HepG2 (cell line): ENCODE measurements around the gene PPP1R1A. TPM values are rescaled to one million over a fixed set of nuclear protein-coding genes. Genes with fewer than 3 reads are reported as not detected.

ENCODE experiments used
- ARID5B ChIP-seq: IDR thresholded peaks from 2 replicates; pipeline ENCODE4 v1.4.0; 2020; ENCODE audit warnings: mild to moderate bottlenecking, missing genetic modification reagents
- CEBPB ChIP-seq: IDR thresholded peaks from 2 replicates; pipeline ENCODE4 v1.6.1; 2011; ENCODE audit warnings: low read depth, low read length, improper control_type of control experiment, borderline replicate concordance
- FOSL2 ChIP-seq: sonication (generic); formaldehyde crosslinking; IDR thresholded peaks from 2 replicates; pipeline ENCODE4 v1.4.0; 2020; ENCODE audit warnings: missing genetic modification reagents
- GABPB1 ChIP-seq: IDR thresholded peaks from 2 replicates; pipeline ENCODE4 v1.6.1; 2016; ENCODE audit warnings: mild to moderate bottlenecking, missing genetic modification reagents, moderate library complexity, missing compliant biosample characterization
- HHEX ChIP-seq: IDR thresholded peaks from 2 replicates; pipeline ENCODE4 v1.6.1; 2016; ENCODE audit warnings: control low read depth
- SIN3A ChIP-seq: IDR thresholded peaks from 2 replicates; pipeline ENCODE4 v1.6.1; 2011; ENCODE audit warnings: low read depth, mild to moderate bottlenecking, control low read depth, low read length, borderline replicate concordance
- SMARCE1 ChIP-seq: fragments of 450-650 bp; IDR thresholded peaks from 2 replicates; pipeline ENCODE4 v1.6.1; 2017; ENCODE audit warnings: borderline replicate concordance
- ZNF460 ChIP-seq: sonication (generic); formaldehyde crosslinking; IDR thresholded peaks from 2 replicates; pipeline ENCODE4 v1.5.1; 2020; ENCODE audit warnings: missing genetic modification reagents, mild to moderate bottlenecking, borderline replicate concordance
- polyA plus RNA-seq, 8 experiments: library from polyadenylated mRNA; depleted of rRNA in 3 of 8; stranded (reverse) in 7 of 8; unstranded in 1 of 8; fragments of >200 nt; fragmentation: Illumina TruSeq in 4 of 8; extraction: Trizol in 4 of 8; gene quantifications; 2 replicates each; pipeline versions ENCODE4 v1.2.1 to v1.2.3, GENCODE V29; 2011 to 2016; ENCODE audit warnings: low read depth in 4 of 8, missing spikeins in 1 of 8, mixed read lengths in 1 of 8; ENCODE audit not compliant: insufficient read depth in 1 of 8
- total RNA-seq, 5 experiments: library from RNA; depleted of rRNA; stranded (reverse); fragments of >200 nt; fragmentation: Illumina TruSeq; extraction: Trizol; gene quantifications; 2 replicates each; pipeline ENCODE4 v1.2.3, GENCODE V29; 2016; ENCODE audit warnings: low read depth in 1 of 5
- TF ChIP-seq, protein P1 (sequence below): sonication (generic); formaldehyde crosslinking; IDR thresholded peaks from 2 replicates; pipeline ENCODE4 v1.4.0; 2020; ENCODE audit warnings: missing genetic modification reagents

PPP1R1A gene
- total and polyA plus RNA-seq, 2 of the 13 experiments (the other 11 are each of a cell fraction or from before 2014, with no cell fraction given), result 0.20 TPM; not detected in 1

GRCh38 chr12:54587315-54587873 is 1.1 kb downstream of the PPP1R1A start (continued):
- TF ChIP-seq SMARCE1 (no peak), HHEX (CRISPR knock-in tag) (peak; percentile 77), ARID5B (peak; percentile 51), ZNF460 (no peak), SIN3A (no peak), GABPB1 (no peak), FOSL2 (CRISPR knock-in tag) (0 out of 2 replicates have a peak, but pooled peaks have one; percentile 13), CEBPB (peak; percentile 82; the same call in 1 of the 2 replicates)
- TF ChIP-seq, protein P1, sequence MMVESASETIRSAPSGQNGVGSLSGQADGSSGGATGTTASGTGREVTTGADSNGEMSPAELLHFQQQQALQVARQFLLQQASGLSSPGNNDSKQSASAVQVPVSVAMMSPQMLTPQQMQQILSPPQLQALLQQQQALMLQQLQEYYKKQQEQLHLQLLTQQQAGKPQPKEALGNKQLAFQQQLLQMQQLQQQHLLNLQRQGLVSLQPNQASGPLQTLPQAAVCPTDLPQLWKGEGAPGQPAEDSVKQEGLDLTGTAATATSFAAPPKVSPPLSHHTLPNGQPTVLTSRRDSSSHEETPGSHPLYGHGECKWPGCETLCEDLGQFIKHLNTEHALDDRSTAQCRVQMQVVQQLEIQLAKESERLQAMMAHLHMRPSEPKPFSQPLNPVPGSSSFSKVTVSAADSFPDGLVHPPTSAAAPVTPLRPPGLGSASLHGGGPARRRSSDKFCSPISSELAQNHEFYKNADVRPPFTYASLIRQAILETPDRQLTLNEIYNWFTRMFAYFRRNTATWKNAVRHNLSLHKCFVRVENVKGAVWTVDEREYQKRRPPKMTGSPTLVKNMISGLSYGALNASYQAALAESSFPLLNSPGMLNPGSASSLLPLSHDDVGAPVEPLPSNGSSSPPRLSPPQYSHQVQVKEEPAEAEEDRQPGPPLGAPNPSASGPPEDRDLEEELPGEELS (CRISPR knock-in tag), result peak; percentile 47; the same call in 1 of the 2 replicates
